CD14-positive monocyte (primary cell): ENCODE measurements around the gene DCDC2. TPM values are rescaled to one million over a fixed set of nuclear protein-coding genes. Genes with fewer than 3 reads are reported as not detected.

Source experiments
- DNase-seq, 3 donors: peaks; one replicate each; pipeline ENCODE4 v3.0.0-alpha.2; 2011 to 2022
- H2AFZ ChIP-seq: 2 replicates; pipeline ENCODE4 v1.6.0; 2012; ENCODE audit warnings: mild to moderate bottlenecking, low read depth, low read length, inconsistent platforms; ENCODE audit not compliant: insufficient read depth, poor library complexity, severe bottlenecking
- H3K27ac ChIP-seq, 2 donors: 1 replicate in 1 of 2; 2 replicates in 1 of 2; pipeline ENCODE4 v1.5.1; 2012 to 2013; ENCODE audit warnings: low read length in 2 of 2, control low read depth in 1 of 2, inconsistent platforms in 1 of 2, low read depth in 1 of 2, mild to moderate bottlenecking in 1 of 2
- H3K27me3 ChIP-seq, 2 donors: one replicate each; pipeline versions ENCODE4 v1.6.0 to v1.6.1; 2011 to 2013; ENCODE audit warnings: low read length in 2 of 2; ENCODE audit not compliant: control insufficient read depth in 2 of 2, insufficient read depth in 2 of 2
- H3K36me3 ChIP-seq, 2 donors: replicated peaks in 1 of 2; 1 replicate in 1 of 2; 2 replicates in 1 of 2; pipeline versions ENCODE4 v1.5.1 to v1.6.1; 2012 to 2013; ENCODE audit warnings: low read length in 2 of 2, control low read depth in 1 of 2, inconsistent platforms in 1 of 2, mild to moderate bottlenecking in 1 of 2; ENCODE audit not compliant: insufficient read depth in 2 of 2, control insufficient read depth in 1 of 2
- H3K4me1 ChIP-seq, 2 donors: 1 replicate in 1 of 2; 2 replicates in 1 of 2; pipeline versions ENCODE4 v1.5.1 to v1.6.1; 2012 to 2013; ENCODE audit warnings: low read length in 2 of 2, control low read depth in 1 of 2, inconsistent platforms in 1 of 2, mild to moderate bottlenecking in 1 of 2, moderate library complexity in 1 of 2; ENCODE audit not compliant: insufficient read depth in 2 of 2, control insufficient read depth in 1 of 2
- H3K4me2 ChIP-seq: replicated peaks from 2 replicates; pipeline ENCODE3; 2012; ENCODE audit warnings: low read length, moderate library complexity, mild to moderate bottlenecking; ENCODE audit not compliant: poor library complexity, severe bottlenecking; ENCODE audit errors: extremely low read depth
- H3K4me3 ChIP-seq, 3 experiments: fragments of 200-600 bp in 1 of 3; sonication (generic) in 1 of 3; replicated peaks in 1 of 3; 1 replicate in 2 of 3; 2 replicates in 1 of 3; pipeline ENCODE4 v1.5.1; 2011 to 2013; ENCODE audit warnings: low read length in 3 of 3, mild to moderate bottlenecking in 3 of 3, control low read depth in 2 of 3, low read depth in 2 of 3, inconsistent platforms in 1 of 3, moderate library complexity in 1 of 3
- H3K79me2 ChIP-seq: 2 replicates; pipeline ENCODE4 v1.6.0; 2012; ENCODE audit warnings: mild to moderate bottlenecking, control low read depth, inconsistent platforms, low read length, moderate library complexity; ENCODE audit not compliant: insufficient read depth
- H3K9ac ChIP-seq: 2 replicates; pipeline ENCODE4 v1.6.0; 2017; ENCODE audit warnings: low read length, mild to moderate bottlenecking; ENCODE audit not compliant: insufficient read depth, poor library complexity, severe bottlenecking
- H3K9me3 ChIP-seq, 2 donors: replicated peaks in 1 of 2; 1 replicate in 1 of 2; 2 replicates in 1 of 2; pipeline versions ENCODE4 v1.5.1 to v1.6.1; 2012 to 2013; ENCODE audit warnings: low read length in 2 of 2, control low read depth in 1 of 2; ENCODE audit not compliant: control insufficient read depth in 1 of 2, insufficient read depth in 1 of 2
- H4K20me1 ChIP-seq: 2 replicates; pipeline ENCODE4 v1.6.0; 2012; ENCODE audit warnings: mild to moderate bottlenecking, low read length, control low read depth, moderate library complexity; ENCODE audit not compliant: insufficient read depth
- H3K27ac Mint-ChIP-seq, 7 donors: one replicate each; pipeline ENCODE4 v1.8.0; 2020; ENCODE audit warnings: mild to moderate bottlenecking in 7 of 7, mixed read lengths in 7 of 7, moderate library complexity in 6 of 7, inconsistent platforms in 2 of 7
- H3K27me3 Mint-ChIP-seq, 3 donors: one replicate each; pipeline ENCODE4 v1.8.0; 2021 to 2022; ENCODE audit warnings: low read depth in 3 of 3, mild to moderate bottlenecking in 3 of 3, mixed read lengths in 3 of 3, moderate library complexity in 3 of 3, inconsistent platforms in 1 of 3
- H3K36me3 Mint-ChIP-seq, 2 donors: one replicate each; pipeline ENCODE4 v1.8.0; 2020; ENCODE audit warnings: mixed read lengths in 2 of 2, inconsistent platforms in 1 of 2, mild to moderate bottlenecking in 1 of 2
- H3K4me1 Mint-ChIP-seq: one replicate; pipeline ENCODE4 v1.8.0; 2020; ENCODE audit warnings: mild to moderate bottlenecking, mixed read lengths
- H3K4me3 Mint-ChIP-seq, 2 donors: one replicate each; pipeline ENCODE4 v1.8.0; 2020; ENCODE audit warnings: mild to moderate bottlenecking in 2 of 2, mixed read lengths in 2 of 2, moderate library complexity in 1 of 2
- H3K9me3 Mint-ChIP-seq, 7 donors: one replicate each; pipeline ENCODE4 v1.8.0; 2020 to 2022; ENCODE audit warnings: mixed read lengths in 7 of 7, mild to moderate bottlenecking in 6 of 7, moderate library complexity in 6 of 7, inconsistent platforms in 2 of 7
- WGBS: methylation state at CpG from one replicate; pipeline ENCODE4 v1.1.5; 2013; ENCODE audit warnings: missing lambda C conversion rate; ENCODE audit not compliant: insufficient coverage; 5-methylcytosine and 5-hydroxymethylcytosine counted together
- intact Hi-C, 2 donors: fragments of 100-400 bp; cut with micrococcal nuclease; formaldehyde crosslinking; loops; one replicate each; pipeline versions ENCODE4 v1.15.0 to v1.15.1; 2023
- polyA plus RNA-seq, 3 donors: library from polyadenylated mRNA; depleted of rRNA in 1 of 3; unstranded in 2 of 3; stranded (reverse) in 1 of 3; fragments of 300-500 nt in 2 of 3; fragments of >200 nt in 1 of 3; fragmentation: Illumina TruSeq in 2 of 3; gene quantifications; 1 replicate in 2 of 3; 2 replicates in 1 of 3; pipeline ENCODE4 v1.2.3, GENCODE V29; 2012 to 2021
- TF ChIP-seq, protein P1 (sequence below): fragments of 200-600 bp; IDR thresholded peaks from one replicate; pipeline ENCODE4 v1.8.0; 2022; ENCODE audit warnings: antibody characterized with exemption, mild to moderate bottlenecking

Gene DCDC2
- polyA plus RNA-seq, 3 donors, result not detected

- no peaks in the 10 kb centered on the region for H3K79me2 ChIP-seq
- H3K9ac ChIP-seq, result no peak overlapping the region
- TF ChIP-seq, protein P1, sequence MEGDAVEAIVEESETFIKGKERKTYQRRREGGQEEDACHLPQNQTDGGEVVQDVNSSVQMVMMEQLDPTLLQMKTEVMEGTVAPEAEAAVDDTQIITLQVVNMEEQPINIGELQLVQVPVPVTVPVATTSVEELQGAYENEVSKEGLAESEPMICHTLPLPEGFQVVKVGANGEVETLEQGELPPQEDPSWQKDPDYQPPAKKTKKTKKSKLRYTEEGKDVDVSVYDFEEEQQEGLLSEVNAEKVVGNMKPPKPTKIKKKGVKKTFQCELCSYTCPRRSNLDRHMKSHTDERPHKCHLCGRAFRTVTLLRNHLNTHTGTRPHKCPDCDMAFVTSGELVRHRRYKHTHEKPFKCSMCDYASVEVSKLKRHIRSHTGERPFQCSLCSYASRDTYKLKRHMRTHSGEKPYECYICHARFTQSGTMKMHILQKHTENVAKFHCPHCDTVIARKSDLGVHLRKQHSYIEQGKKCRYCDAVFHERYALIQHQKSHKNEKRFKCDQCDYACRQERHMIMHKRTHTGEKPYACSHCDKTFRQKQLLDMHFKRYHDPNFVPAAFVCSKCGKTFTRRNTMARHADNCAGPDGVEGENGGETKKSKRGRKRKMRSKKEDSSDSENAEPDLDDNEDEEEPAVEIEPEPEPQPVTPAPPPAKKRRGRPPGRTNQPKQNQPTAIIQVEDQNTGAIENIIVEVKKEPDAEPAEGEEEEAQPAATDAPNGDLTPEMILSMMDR, result no peak
- H3K27me3 Mint-ChIP-seq, result peaks cover 0 to 1% (median 0%) of the 10 kb centered on the region in 3 donors
- H3K4me2 ChIP-seq, result no peak overlapping the region
- H3K27ac ChIP-seq, result no peak overlapping the region
- H3K4me1 ChIP-seq, result no peaks in the 10 kb centered on the region
- no peak overlapping the region for H3K27ac Mint-ChIP-seq
- WGBS, result 100% methylated on average over 3 of the region's 4 CpGs
- no peak overlapping the region for H2AFZ ChIP-seq
- no peaks in the 10 kb centered on the region for H3K4me1 Mint-ChIP-seq
- no peak overlapping the region for H3K4me3 Mint-ChIP-seq
- no peaks in the 10 kb centered on the region for H3K9me3 ChIP-seq
- no peak overlapping the region for H3K4me3 ChIP-seq
- intact Hi-C loops, result no loop called here
- peaks cover 0 to 2% (median 0%) of the 10 kb centered on the region in 7 donors for H3K9me3 Mint-ChIP-seq
- H4K20me1 ChIP-seq, result no peaks in the 10 kb centered on the region
- DNase-seq, result no peak
- no peaks in the 10 kb centered on the region for H3K36me3 ChIP-seq
- H3K27me3 ChIP-seq, result no peaks in the 10 kb centered on the region
- H3K36me3 Mint-ChIP-seq, result no peaks in the 10 kb centered on the region
These were observed 27.6 kb downstream of the DCDC2 start for GRCh38 chr6:24330137-24330732.

DNA sequence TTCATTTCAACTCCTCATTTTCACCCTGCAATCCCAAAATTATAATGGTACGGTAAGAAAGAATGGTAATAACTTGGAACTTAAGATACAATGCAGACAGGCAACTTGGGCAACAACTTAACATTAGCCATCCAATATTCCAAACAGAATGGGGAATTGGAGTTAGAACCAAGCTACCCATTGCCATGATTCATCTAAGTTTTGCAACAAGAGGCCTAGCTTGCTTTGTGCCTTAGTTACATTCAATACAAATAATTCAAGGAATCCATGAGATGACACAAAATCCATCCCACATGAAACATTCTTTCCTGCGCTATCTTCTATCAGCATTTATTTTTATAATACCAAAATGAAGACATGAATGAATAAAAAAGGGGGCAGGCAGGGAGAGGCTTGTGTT is 28.4 kb downstream of the DCDC2 start:
- no peak overlapping the region for H3K27ac ChIP-seq
- no peak overlapping the region for H3K27ac Mint-ChIP-seq
- intact Hi-C loops, result no loop called here
- no peak overlapping the region for H3K4me3 ChIP-seq
- no peak overlapping the region for H3K9ac ChIP-seq
- no peak overlapping the region for H3K4me2 ChIP-seq
- no peaks in the 10 kb centered on the region for H3K36me3 Mint-ChIP-seq
- no peaks in the 10 kb centered on the region for H3K4me1 Mint-ChIP-seq
- H3K9me3 Mint-ChIP-seq, result peaks cover 0 to 2% (median 0%) of the 10 kb centered on the region in 7 donors
- H2AFZ ChIP-seq, result no peak overlapping the region
- H3K4me1 ChIP-seq, result no peaks in the 10 kb centered on the region
- TF ChIP-seq, protein P1, result no peak
- H3K27me3 Mint-ChIP-seq, result peaks cover 0 to 2% (median 1%) of the 10 kb centered on the region in 3 donors
- no peaks in the 10 kb centered on the region for H3K27me3 ChIP-seq
- no peaks in the 10 kb centered on the region for H3K36me3 ChIP-seq
- H4K20me1 ChIP-seq, result no peaks in the 10 kb centered on the region
- no peaks in the 10 kb centered on the region for H3K9me3 ChIP-seq
- no peak for DNase-seq
- WGBS, result no CpG with 5 or more reads among the region's 2 CpGs
- H3K79me2 ChIP-seq, result no peaks in the 10 kb centered on the region
- H3K4me3 Mint-ChIP-seq, result no peak overlapping the region
